GM19324 (cell line): Measurements from ENCODE around the gene SAP25.
A peak's percentile ranks its signal among the peaks of the same experiment; 100 is the strongest.
"Not testable (repeated sequence)": the region's sequence is repeated elsewhere in the genome, so short reads cannot be mapped to it uniquely, and the experiment has no call there.

Experiments used
- ATAC-seq: cut with Tn5 transposase; IDR thresholded peaks from one replicate; pipeline ENCODE4 v1.9.1; 2021; ENCODE audit warnings: mild to moderate bottlenecking, moderate library complexity; ENCODE audit not compliant: unreplicated experiment, low FRiP score

Gene SAP25

GRCh38 chr7:100563100-100563564, 10.6 kb downstream of the SAP25 start:
- no peak for ATAC-seq

GRCh38 chr7:100562195-100563099, 11.3 kb downstream of the SAP25 start:
- no peak for ATAC-seq

GRCh38 chr7:100561491-100562194, 12.1 kb downstream of the SAP25 start:
- ATAC-seq: no peak

- ATAC-seq: no peak
These were observed 14.6 kb downstream of the SAP25 start for GRCh38 chr7:100559127-100559526.

GRCh38 chr7:100556541-100556940, 17.2 kb downstream of the SAP25 start:
- no peak for ATAC-seq

GRCh38 chr7:100555701-100556100, 18.0 kb downstream of the SAP25 start:
- ATAC-seq: no peak

GRCh38 chr7:100553032-100553431, 20.7 kb downstream of the SAP25 start:
- ATAC-seq: no peak

GRCh38 chr7:100552532-100552931, 21.2 kb downstream of the SAP25 start:
- ATAC-seq: no peak

- ATAC-seq: not testable (repeated sequence)
These were observed 25.3 kb downstream of the SAP25 start for GRCh38 chr7:100548446-100548845.

GRCh38 chr7:100547872-100548271, 25.8 kb downstream of the SAP25 start:
- ATAC-seq: no peak

- no peak for ATAC-seq
These were observed 26.5 kb downstream of the SAP25 start for GRCh38 chr7:100546926-100547800.

GRCh38 chr7:100546129-100546925, 27.4 kb downstream of the SAP25 start:
- ATAC-seq: peak; percentile 38

GRCh38 chr7:100545360-100546128, 28.2 kb downstream of the SAP25 start:
- no peak for ATAC-seq

- no peak for ATAC-seq
These were observed 28.7 kb downstream of the SAP25 start for GRCh38 chr7:100544967-100545359.

- no peak for ATAC-seq
These were observed 29.3 kb downstream of the SAP25 start for GRCh38 chr7:100544386-100544785.

GRCh38 chr7:100543586-100543985, 30.1 kb downstream of the SAP25 start:
- no peak for ATAC-seq

GRCh38 chr7:100541309-100541708, 32.4 kb downstream of the SAP25 start:
- not testable (repeated sequence) for ATAC-seq

- ATAC-seq: no peak
These were observed 33.5 kb downstream of the SAP25 start for GRCh38 chr7:100540073-100540723.
